ENCODE measurements around the gene OTUD1.

GRCh38 chr10:23390809-23391208 lies 48.1 kb upstream of the OTUD1 start:
- TF ChIP-seq CTCF (IDR thresholded peaks at IDR 0.05; ENCODE audit: insufficient read depth, low read length) (no peak), POLR2AphosphoS5 (IDR thresholded peaks at IDR 0.05; ENCODE audit: low read depth) (no peak)

Measured in HL-60 (cell line).